ENCODE data around the gene CKAP5.

CKAP5 gene

DNA sequence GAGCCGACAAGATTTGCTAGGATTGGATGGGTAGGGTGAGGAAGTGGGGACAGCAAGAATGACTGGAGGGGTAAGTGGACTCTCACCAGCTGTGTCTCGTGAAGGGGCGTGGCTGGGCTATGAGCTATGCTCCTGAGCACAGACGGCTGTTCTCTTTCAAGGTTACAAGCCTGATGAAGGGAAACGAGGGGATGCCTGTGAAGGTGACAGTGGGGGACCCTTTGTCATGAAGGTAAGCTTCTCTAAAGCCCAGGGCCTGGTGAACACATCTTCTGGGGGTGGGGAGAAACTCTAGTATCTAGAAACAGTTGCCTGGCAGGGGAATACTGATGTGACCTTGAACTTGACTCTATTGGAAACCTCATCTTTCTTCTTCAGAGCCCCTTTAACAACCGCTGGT is 107.2 kb downstream of the CKAP5 start:
- DNase-seq (ENCODE audit: extremely low read depth, low read depth) = no peak
- TF ChIP-seq CTCF (IDR thresholded peaks at IDR 0.05; ENCODE audit: low read depth, low read length) = no peak

DNA sequence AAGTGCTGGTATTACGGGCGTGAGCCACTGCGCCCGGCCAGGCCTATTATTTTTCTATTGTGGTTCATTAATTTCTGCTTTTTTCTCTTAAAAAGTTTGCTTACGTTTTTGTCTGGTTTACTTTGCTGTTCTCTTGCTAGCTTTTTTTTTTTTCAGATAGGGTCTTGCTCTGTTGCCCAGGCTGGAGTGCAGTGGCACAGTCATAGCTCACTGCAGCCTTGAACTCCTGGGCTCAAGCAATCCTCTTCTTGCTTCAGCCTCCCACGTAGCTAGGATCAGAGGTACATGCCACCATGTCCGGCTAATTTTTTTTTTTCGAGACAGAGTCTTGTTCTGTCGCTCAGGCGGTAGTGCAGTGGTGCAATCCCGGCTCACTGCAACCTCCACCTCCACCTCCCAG is 108.4 kb downstream of the CKAP5 start:
- TF ChIP-seq CTCF (IDR thresholded peaks at IDR 0.05; ENCODE audit: low read depth, low read length) = no peak
- DNase-seq (ENCODE audit: extremely low read depth, low read depth) = no peak

DNA sequence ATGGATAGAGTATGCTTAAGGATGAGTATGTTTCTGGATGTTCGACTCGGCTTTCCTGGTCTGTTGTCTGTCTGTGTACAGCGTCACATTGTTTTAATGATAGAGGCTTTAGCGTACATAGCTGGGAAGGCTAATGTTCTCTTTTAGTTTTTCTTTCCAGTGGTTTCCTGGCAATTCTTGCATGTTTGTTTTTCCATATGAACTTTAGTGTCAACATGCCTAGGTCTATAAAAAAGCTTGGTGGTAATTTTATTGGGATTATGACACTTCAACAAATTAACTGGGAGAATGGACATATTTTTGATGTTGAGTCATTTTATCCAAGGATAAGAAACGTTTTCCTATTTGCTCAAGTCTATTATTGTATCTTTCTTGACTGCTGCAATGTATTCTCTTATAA is 109.5 kb downstream of the CKAP5 start:
- TF ChIP-seq CTCF (IDR thresholded peaks at IDR 0.05; ENCODE audit: low read depth, low read length) = no peak
- DNase-seq (ENCODE audit: extremely low read depth, low read depth) = no peak

GRCh38 chr11:46736146-46736545 is 109.9 kb downstream of the CKAP5 start:
- TF ChIP-seq CTCF (IDR thresholded peaks at IDR 0.05; ENCODE audit: low read depth, low read length) = no peak
- no peak for DNase-seq (ENCODE audit: extremely low read depth, low read depth)

DNA sequence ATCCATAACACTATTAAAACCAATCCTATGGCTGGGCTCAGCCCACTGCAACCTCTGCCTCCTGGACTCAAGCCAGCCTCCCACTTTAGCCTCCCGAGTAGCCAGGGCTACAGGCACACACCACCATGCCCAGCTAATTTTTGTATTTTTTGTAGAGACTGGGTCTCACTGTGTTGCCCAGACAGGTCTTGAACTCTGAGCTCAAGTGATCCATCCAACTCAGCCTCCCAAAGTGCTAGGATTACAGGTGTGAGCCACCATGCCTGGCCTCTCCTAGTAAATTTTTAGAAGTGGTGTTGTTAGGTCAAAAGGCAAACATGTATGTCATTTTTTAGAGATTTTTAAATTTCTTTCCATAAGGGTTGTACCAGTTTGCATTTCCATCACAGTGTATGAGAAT is 112.8 kb downstream of the CKAP5 start:
- no peak for DNase-seq (ENCODE audit: extremely low read depth, low read depth)
- no peak for TF ChIP-seq CTCF (IDR thresholded peaks at IDR 0.05; ENCODE audit: low read depth, low read length)

- no peak for DNase-seq (ENCODE audit: extremely low read depth, low read depth)
- no peak for TF ChIP-seq CTCF (IDR thresholded peaks at IDR 0.05; ENCODE audit: low read depth, low read length)
Measured at GRCh38 chr11:46731545-46731944, 114.5 kb downstream of the CKAP5 start.

DNA sequence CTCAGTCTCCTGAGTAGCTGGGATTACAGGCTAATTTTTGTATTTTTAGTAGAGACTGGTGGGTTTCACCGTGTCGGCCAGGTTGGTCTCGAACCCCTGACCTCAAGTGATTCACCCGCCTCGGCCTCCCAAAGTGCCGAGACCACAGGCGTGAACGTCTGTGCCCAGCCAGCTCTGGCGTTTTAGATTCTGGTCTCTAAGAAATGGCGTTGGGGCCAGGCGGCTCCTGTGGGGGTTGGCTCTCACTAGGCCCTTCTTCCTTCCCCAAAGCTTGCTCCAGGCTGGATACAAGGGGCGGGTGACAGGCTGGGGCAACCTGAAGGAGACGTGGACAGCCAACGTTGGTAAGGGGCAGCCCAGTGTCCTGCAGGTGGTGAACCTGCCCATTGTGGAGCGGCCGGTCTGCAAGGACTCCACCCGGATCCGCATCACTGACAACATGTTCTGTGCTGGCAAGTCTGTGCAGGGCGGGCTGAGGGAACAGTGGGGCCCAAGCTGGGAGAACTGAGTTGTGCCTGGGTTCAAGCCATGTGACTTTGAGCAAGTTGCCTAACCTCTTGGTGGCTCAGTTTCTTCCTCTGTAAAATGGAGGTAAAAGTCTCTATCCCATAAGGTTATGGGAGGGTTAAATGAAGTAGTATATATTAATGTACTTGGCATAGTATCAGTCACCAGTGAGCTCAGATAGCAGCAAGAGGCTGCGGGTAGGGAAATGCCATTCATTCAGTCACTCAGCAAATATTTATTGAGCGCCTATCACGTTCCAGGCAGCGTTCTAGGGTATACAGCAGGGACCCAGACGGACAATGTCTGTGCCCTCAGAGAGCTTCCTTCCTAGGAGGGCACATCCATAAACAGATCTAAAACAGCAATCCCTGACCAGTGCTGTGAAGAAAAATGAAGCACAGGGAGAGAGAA is 116.7 kb downstream of the CKAP5 start:
- no peak for TF ChIP-seq CTCF (IDR thresholded peaks at IDR 0.05; ENCODE audit: low read depth, low read length)
- DNase-seq (ENCODE audit: extremely low read depth, low read depth) = no peak

Data from AG09319 (cell line).